Measurements from ENCODE around the gene MRPL42. TPM values are rescaled to one million over a fixed set of nuclear protein-coding genes. Genes with fewer than 3 reads are reported as not detected.

Gene MRPL42
- total RNA-seq, 2 donors from 2014 or later, result 91.1 to 131 TPM

- Histone ChIP-seq H3K27ac (ENCODE audit: low read depth, low read length) (no peak overlapping the region), H3K27me3 (ENCODE audit: control insufficient read depth, insufficient read depth, low read length, poor library complexity, severe bottlenecking) (no peaks in the 10 kb centered on the region), H3K9me3 (ENCODE audit: control insufficient read depth, low read length) (peaks cover 8% of the 10 kb centered on the region), H3K36me3 (ENCODE audit: control insufficient read depth, insufficient read depth, low read length) (peaks cover 8% of the 10 kb centered on the region), H3K4me1 (ENCODE audit: control insufficient read depth, insufficient read depth, low read length) (peaks cover 6% of the 10 kb centered on the region), H3K4me3 (ENCODE audit: low read length) (peak overlapping the region; percentile 88), H3K9ac (ENCODE audit: extremely low read depth, low read length, poor library complexity, severe bottlenecking) (no peak overlapping the region)
- H3K27ac Mint-ChIP-seq, result no peak overlapping the region
- no peak for TF ChIP-seq CTCF (conservative IDR thresholded peaks at IDR 0.05)
- H3K9me3 Mint-ChIP-seq, result no peaks in the 10 kb centered on the region
- WGBS, 2 experiments (ENCODE audit: insufficient coverage in 1 of 2, insufficient read length in 1 of 2), result 91 to 95% methylated on average over 3 of the region's 3 CpGs
- no peaks in the 10 kb centered on the region for H3K27me3 Mint-ChIP-seq (ENCODE audit: insufficient read depth)
- no peak overlapping the region for H3K4me3 Mint-ChIP-seq
- no peak for DNase-seq
- peaks cover 37% of the 10 kb centered on the region for H3K4me1 Mint-ChIP-seq
- H3K36me3 Mint-ChIP-seq (ENCODE audit: low read depth), result no peaks in the 10 kb centered on the region
Measured at GRCh38 chr12:93438266-93439050, 28.9 kb upstream of the MRPL42 start.

- H3K9me3 Mint-ChIP-seq, result no peaks in the 10 kb centered on the region
- peaks cover 6% of the 10 kb centered on the region for H3K4me1 ChIP-seq (ENCODE audit: control insufficient read depth, insufficient read depth, low read length)
- H3K27ac ChIP-seq (ENCODE audit: low read depth, low read length), result no peak overlapping the region
- peak overlapping the region; percentile 83 for H3K4me3 Mint-ChIP-seq
- H3K4me3 ChIP-seq (ENCODE audit: low read length), result peak overlapping the region; percentile 88
- H3K36me3 ChIP-seq (ENCODE audit: control insufficient read depth, insufficient read depth, low read length), result peaks cover 6% of the 10 kb centered on the region
- no peak for TF ChIP-seq CTCF (conservative IDR thresholded peaks at IDR 0.05)
- peaks cover 37% of the 10 kb centered on the region for H3K4me1 Mint-ChIP-seq
- no peaks in the 10 kb centered on the region for H3K27me3 ChIP-seq (ENCODE audit: control insufficient read depth, insufficient read depth, low read length, poor library complexity, severe bottlenecking)
- no peaks in the 10 kb centered on the region for H3K27me3 Mint-ChIP-seq (ENCODE audit: insufficient read depth)
- H3K36me3 Mint-ChIP-seq (ENCODE audit: low read depth), result no peaks in the 10 kb centered on the region
- peak overlapping the region; percentile 83 for H3K9ac ChIP-seq (ENCODE audit: extremely low read depth, low read length, poor library complexity, severe bottlenecking)
- H3K9me3 ChIP-seq (ENCODE audit: control insufficient read depth, low read length), result no peaks in the 10 kb centered on the region
- WGBS, 2 experiments (ENCODE audit: insufficient coverage in 1 of 2, insufficient read length in 1 of 2), result 39 to 41% methylated on average over 8 to 12 of the region's 12 CpGs
- H3K27ac Mint-ChIP-seq, result peak overlapping the region; percentile 90
- DNase-seq, result no peak
Measured at GRCh38 chr12:93440043-93440835, 27.1 kb upstream of the MRPL42 start.

- 0% methylated on average over 12 to 55 of the region's 55 CpGs for WGBS, 2 experiments (ENCODE audit: insufficient coverage in 1 of 2, insufficient read length in 1 of 2)
- H3K4me1 Mint-ChIP-seq, result peaks cover 37% of the 10 kb centered on the region
- Histone ChIP-seq H3K4me1 (ENCODE audit: control insufficient read depth, insufficient read depth, low read length) (peaks cover 6% of the 10 kb centered on the region), H3K4me3 (ENCODE audit: low read length) (peak overlapping the region; percentile 88), H3K9ac (ENCODE audit: extremely low read depth, low read length, poor library complexity, severe bottlenecking) (peak overlapping the region; percentile 83), H3K36me3 (ENCODE audit: control insufficient read depth, insufficient read depth, low read length) (peaks cover 6% of the 10 kb centered on the region), H3K27ac (ENCODE audit: low read depth, low read length) (peak overlapping the region; percentile 91), H3K9me3 (ENCODE audit: control insufficient read depth, low read length) (no peaks in the 10 kb centered on the region), H3K27me3 (ENCODE audit: control insufficient read depth, insufficient read depth, low read length, poor library complexity, severe bottlenecking) (no peaks in the 10 kb centered on the region)
- peak overlapping the region; percentile 90 for H3K27ac Mint-ChIP-seq
- H3K27me3 Mint-ChIP-seq (ENCODE audit: insufficient read depth), result no peaks in the 10 kb centered on the region
- no peaks in the 10 kb centered on the region for H3K9me3 Mint-ChIP-seq
- H3K36me3 Mint-ChIP-seq (ENCODE audit: low read depth), result no peaks in the 10 kb centered on the region
- no peak for DNase-seq
- TF ChIP-seq CTCF (conservative IDR thresholded peaks at IDR 0.05), result no peak
- peak overlapping the region; percentile 83 for H3K4me3 Mint-ChIP-seq
Measured at GRCh38 chr12:93441081-93441616, 26.2 kb upstream of the MRPL42 start.
